Fibroblast of skin of left biceps (primary cell): ENCODE results near the gene BORCS8.
A peak's percentile ranks its signal among the peaks of the same experiment; 100 is the strongest.
"Not testable (repeated sequence)": the region's sequence is repeated elsewhere in the genome, so short reads cannot be mapped to it uniquely, and the experiment has no call there.

ENCODE experiments used
- DNase-seq, 2 experiments: peaks; one replicate each; pipeline ENCODE4 v3.0.0-alpha.2; 2013; ENCODE audit warnings: low read depth in 2 of 2

BORCS8 gene

DNA sequence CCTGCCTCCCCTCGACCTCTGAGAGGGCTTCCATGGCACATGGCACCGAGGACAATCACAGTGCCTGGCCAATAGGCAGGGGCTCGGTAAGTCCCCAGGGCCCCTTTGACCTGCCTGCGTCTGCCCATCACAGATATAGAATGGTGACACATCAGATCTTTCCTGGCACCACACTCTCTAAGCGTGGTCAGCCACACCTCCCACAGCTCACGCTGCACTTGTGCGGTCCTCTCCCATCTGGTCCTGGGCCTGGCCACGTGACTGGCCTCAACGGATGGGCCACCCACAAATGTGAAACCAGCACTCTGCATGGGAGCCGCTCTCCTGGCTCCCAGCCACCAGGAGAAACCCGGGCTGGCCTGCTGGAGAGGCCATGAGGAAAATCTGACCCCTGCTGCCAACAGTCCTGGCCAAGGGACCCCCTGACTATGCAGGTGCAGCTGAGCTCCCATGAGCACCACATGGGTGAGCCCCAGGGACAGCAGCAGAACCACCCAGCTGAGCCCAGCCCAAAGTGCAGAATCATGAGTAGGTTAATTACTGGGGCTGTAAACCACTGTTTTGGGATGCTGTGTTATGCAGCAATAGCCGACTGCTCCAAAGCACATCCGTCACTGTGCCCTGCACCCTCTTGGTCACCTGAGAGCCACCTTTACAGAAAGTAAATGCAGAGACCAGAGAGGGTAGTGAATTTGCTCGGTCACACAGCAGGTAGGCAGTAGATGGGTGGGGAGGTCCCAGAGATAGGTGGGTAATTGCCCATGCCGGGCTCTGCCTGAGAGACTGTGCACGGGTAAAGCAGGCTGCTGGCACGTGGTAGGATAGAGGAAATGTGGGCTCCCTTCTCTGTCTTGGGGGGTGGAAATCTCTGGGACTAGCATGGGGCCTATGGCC, 12.2 kb downstream of the BORCS8 start:
- no peak for DNase-seq

DNA sequence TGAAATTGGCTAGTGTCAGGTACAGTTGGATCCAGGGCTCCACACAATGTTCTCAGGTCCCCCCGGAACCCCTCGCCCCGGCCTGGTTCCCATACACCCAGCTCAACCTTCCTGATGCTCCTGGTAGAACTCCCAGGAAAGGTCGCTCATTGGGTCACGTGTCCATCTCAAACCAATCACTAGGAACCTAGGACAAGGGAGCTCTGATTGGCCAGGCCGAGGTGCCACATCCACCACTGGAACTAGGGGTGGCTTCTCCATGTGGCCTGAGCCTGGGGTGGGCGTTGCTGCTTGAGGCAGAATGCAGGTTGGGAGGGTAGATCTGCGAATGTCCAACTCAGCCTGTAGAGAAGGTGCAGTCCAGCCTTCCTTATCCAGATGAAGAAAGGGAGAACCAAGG, 15.0 kb downstream of the BORCS8 start:
- DNase-seq = no peak

DNA sequence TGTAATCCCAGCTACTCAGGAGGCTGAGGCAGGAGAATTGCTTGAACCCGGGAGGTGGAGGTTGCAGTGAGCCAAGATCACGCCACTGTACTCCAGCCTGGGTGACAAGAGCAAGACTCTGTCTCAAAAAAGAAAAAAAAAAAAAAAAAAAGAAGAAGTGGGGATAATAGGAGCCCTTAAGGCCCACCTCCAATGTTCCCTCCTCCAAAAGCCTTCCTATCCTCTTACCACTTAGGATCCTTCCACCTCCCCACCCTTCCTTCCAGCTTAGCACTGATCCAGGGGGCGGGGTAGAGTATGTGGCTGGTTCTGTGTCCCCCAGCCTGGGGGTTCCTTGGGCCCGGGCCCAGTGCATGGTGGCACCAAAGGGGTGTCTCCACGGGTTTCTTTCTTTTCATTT, 18.7 kb downstream of the BORCS8 start:
- not testable (repeated sequence) for DNase-seq

DNA sequence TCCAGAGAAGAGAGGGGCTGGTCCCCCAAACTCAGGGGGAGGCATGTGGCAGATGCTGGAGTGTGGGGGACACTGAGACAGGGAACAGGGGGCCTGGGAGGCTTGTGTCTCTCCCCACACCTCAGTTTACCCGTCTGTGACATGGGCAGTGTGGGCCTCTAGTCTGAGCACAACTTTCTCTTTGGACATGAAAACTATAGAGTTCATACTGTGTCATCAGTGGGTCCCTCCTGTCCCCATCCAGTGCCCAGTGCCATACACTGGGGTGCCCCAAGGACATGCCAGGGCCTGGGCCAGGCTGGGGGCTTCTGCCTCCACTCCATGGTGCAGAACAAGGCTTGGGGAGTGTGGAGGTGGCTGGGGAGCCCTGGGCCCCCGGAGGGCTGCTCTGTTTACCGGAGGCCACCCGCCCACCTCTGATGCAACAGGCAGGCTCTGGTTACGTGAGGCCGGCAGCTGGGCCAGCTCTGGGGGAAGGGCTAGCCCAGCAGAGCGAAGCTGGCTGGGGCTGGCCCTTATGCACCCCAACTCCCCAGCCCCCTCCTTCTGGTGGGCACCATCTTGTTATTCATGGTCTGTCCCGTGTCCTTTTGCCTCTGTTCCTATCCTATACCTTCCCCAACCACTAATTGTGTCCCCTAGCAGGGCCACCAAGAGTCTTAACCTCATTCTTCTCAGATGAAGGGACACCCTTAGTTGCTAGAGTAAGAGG, 20.0 kb downstream of the BORCS8 start:
- DNase-seq = peak; percentile 33 to 36

DNA sequence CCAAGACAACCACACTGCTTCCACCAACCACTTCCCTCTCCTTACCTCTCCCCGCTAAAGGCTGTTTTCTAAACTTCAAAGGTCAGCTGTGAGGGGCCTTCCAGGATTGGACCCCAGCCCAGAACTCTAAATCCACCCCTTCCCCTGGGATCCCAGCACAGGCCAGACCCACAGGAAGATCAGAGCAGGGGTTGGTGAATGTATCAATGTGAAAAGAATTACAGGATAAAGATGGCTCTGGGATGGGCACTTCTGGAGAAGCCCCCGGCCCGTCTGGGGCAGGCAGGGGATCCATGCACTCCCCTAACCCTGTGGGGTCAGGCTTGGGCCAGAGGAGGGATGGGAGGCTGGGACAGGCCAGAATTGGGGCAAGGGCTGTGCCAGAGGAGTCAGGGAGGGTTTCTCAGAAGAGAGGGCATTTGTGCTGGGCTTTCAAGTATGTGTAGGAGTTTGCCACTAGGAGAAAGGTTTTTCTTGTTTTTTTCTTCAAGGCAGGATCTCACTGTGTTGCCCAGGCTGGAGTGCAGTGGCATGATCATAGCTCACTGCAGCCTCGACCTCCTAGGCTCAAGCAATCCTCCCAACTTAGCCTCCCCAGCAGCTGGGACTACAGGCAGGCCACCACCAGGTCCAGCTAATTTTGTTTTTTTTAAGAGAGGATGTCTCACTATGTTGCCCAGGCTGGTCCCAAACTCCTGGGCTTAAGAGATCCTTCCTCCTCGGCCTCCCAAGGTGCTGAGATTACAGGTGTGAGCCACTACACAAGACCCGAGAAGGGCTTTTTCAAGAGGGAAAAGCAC, 20.9 kb downstream of the BORCS8 start:
- DNase-seq = no peak

- no peak for DNase-seq
Observed at GRCh38 chr19:19170053-19170872, 21.7 kb downstream of the BORCS8 start, which contains the start of gene MEF2B. MEF2B (minus strand) TSS chr19:19170263; CDS start chr19:19150735, 19,528 bp downstream.

GRCh38 chr19:19169236-19170052, 22.5 kb downstream of the BORCS8 start:
- no peak for DNase-seq

DNA sequence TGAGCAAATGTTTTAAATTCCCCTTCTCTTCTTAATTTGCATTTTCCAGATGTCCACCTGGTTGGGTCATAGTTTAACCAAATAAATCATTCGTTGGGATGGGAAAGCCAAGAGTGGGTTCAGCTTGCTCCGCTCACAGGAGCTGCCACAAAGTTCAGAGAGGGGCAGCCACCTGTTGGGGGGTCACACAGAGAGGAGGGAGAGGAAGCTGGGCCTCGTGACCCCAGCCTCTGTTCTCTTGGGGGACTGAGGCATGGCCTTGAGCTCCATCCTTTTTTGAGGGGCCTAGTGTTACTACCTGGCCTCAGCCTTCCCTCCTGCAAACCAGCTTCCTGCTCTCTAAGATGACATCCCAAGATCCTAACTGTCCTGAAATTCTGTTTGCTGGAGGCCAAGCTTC, 24.3 kb downstream of the BORCS8 start:
- no peak for DNase-seq

GRCh38 chr19:19165396-19165795, 26.6 kb downstream of the BORCS8 start:
- DNase-seq = no peak

DNA sequence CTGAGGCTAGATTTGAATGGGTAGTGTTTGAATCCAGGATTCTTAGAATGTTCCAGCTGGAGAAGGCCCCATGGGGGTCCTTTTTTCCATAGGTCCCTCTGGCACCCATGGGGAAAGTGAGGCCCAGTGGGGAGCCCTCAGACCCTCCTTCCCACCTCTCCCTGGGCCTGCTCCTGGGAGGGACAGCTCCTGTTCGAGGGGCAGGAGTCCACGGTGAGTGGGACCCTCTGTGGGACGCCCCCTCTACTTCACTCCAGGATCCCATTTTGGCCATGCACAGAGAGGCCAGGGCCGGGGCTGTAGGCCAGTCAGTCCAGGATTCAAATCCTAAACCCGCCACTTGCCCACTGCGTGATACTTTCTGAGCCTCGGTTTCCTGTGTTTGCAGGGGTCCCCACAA, 29.5 kb downstream of the BORCS8 start:
- DNase-seq = no peak

DNA sequence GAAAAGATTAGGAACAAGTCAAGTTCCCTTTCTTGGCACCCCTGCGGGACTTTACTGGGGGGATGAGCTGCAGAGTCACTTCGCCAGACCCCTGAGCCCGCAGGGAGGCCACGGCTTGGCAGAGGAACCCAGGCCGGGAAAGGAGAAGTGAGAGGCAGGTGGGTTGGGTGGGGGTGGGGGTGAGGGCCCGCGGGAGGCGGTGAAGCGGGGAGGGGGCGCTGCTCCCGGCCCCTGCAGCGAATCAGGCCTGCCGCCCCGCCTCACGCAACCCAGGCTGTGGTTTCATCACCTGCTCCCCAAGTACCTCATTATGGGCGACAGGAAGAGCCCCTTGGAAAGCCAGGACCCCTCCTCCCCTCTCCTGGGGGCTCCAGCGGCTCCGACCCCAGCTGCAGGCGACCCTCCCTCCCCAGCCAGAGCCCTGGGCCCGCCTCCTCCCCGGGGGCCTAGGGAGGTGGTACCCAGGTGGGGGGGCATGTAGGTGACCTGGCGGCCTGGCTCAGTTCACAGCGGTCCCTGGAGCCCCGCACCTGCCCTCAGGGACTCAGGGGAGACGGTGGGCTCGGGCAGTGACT, 31.4 kb downstream of the BORCS8 start:
- DNase-seq = no peak

- no peak for DNase-seq
Observed at GRCh38 chr19:19159534-19159933, 32.4 kb downstream of the BORCS8 start.

GRCh38 chr19:19157808-19158207, 34.1 kb downstream of the BORCS8 start:
- no peak for DNase-seq

- DNase-seq = no peak
Observed at GRCh38 chr19:19155495-19156219, 36.3 kb downstream of the BORCS8 start.

DNA sequence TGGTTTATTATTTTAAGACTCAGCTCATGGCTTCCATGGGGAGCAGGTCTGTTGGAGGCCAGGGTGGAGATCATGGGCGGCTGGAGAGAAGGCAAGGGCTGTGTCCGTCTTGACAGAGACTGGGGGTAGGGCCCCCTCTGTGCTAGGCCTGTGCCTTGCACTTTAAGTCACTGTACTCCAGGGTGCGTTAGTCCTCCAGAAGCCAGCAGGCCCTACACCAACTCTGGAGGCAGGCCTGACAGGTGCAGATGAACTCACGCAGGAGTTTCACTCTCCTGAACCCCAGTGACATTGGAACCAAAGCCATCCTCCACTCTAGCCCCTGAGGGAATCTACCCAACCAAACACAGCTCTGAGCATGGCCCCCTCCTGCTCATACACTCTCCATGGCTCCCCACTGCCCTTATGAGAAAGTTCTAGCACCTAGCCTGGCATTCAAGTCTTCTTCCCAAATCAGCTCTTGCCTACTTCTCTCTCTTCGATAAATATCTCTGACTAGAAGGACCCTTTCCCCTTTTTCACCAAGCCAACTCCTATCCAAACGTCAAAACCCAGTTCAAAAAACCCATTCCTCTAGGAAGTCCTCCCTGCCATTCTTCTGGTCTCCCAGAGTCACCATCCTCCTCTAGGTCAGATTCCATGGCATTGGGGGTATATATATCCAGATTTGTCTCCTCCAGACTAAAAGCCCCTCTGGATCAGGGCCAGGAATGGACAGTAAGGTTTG, 37.0 kb downstream of the BORCS8 start:
- DNase-seq = no peak

- DNase-seq = no peak
Observed at GRCh38 chr19:19152668-19153384, 39.1 kb downstream of the BORCS8 start.

GRCh38 chr19:19151418-19151817, 40.5 kb downstream of the BORCS8 start:
- DNase-seq = no peak

- DNase-seq = no peak
Observed at GRCh38 chr19:19149435-19149834, 42.5 kb downstream of the BORCS8 start.
